Tibial artery (tissue), 4 donors: ENCODE data around the gene CNOT4.

Experiments used
- DNase-seq, 2 donors: peaks; one replicate each; pipeline ENCODE4 v3.0.0-alpha.2; 2019
- H3K27ac ChIP-seq, 2 donors: fragments of 200-600 bp; sonication (generic) in 1 of 2; 1 replicate in 1 of 2; 2 replicates in 1 of 2; pipeline ENCODE4 v1.5.1; 2018 to 2019; ENCODE audit warnings: mild to moderate bottlenecking in 1 of 2
- H3K27me3 ChIP-seq, 2 donors: fragments of 200-600 bp; sonication (generic) in 1 of 2; one replicate each; pipeline versions ENCODE4 v1.5.1 to v1.6.0; 2016 to 2019
- H3K36me3 ChIP-seq, 3 donors: fragments of 200-600 bp; sonication (generic) in 2 of 3; one replicate each; pipeline ENCODE4 v1.5.1; 2016 to 2019; ENCODE audit warnings: mild to moderate bottlenecking in 2 of 3
- H3K4me1 ChIP-seq, 4 donors: fragments of 200-600 bp; sonication (generic) in 2 of 4; 1 replicate in 3 of 4; 2 replicates in 1 of 4; pipeline ENCODE4 v1.5.1; 2016 to 2019
- H3K4me3 ChIP-seq, 2 donors: fragments of 200-600 bp; sonication (generic) in 1 of 2; 1 replicate in 1 of 2; 2 replicates in 1 of 2; pipeline ENCODE4 v1.5.1; 2018 to 2019; ENCODE audit warnings: mild to moderate bottlenecking in 2 of 2
- H3K9me3 ChIP-seq, 3 donors: fragments of 200-600 bp; sonication (generic) in 1 of 3; one replicate each; pipeline ENCODE4 v1.5.1; 2016 to 2019
- intact Hi-C: fragments of 100-400 bp; cut with DNase I; formaldehyde crosslinking; loops from one replicate; pipeline ENCODE4 v1.15.0; 2023; ENCODE audit warnings: low total_unique reads
- TF ChIP-seq, protein P1 (sequence below), 2 experiments: fragments of 200-600 bp in 1 of 2; fragments of 450-650 bp in 1 of 2; IDR thresholded peaks; one replicate each; pipeline ENCODE4 v1.5.1; 2017 to 2019; ENCODE audit warnings: antibody characterized with exemption in 2 of 2, mild to moderate bottlenecking in 1 of 2, moderate library complexity in 1 of 2

Gene CNOT4

DNA sequence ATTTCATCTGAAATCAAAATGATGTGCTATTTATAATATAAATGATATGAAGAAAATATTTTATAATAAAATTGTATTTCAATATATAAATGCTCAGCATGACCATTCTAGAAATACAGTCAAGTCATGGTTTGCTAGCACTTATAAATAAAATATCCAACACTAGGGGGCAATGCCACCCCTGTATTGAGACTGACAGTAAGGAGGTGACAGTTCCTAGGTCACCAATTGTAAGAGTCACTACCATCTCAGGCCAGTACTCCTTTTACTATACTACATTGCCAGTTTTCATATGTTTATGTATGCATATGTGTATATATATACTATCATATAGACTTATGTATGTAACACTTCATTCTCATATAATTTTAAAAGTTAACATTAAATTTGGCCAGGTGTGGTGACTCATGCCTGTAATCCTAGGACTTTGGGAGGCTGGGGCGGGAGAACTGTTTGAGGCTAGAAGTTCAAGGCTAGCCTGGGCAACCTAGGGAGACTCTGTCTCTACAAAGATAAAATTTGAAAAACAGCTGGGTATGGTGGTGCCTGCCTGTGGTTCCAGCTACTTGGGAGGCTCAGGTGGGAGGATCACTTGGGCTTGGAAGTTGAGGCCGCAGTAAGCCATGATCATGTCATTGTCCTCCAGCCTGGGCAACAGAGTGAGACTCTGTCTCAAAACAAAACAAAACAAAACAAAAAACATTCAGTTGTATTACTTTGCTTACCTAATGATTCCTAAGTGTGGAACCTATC lies 2.4 kb upstream of the CNOT4 start:
- DNase-seq = no peak
- H3K36me3 ChIP-seq = no peaks in the 10 kb centered on the region
- intact Hi-C loops = no loop called here
- no peak overlapping the region for H3K4me3 ChIP-seq
- H3K9me3 ChIP-seq = no peaks in the 10 kb centered on the region
- H3K4me1 ChIP-seq = peaks cover 0 to 20% (median 10%) of the 10 kb centered on the region in 4 donors
- H3K27ac ChIP-seq = no peak overlapping the region
- no peaks in the 10 kb centered on the region for H3K27me3 ChIP-seq
- TF ChIP-seq, protein P1, sequence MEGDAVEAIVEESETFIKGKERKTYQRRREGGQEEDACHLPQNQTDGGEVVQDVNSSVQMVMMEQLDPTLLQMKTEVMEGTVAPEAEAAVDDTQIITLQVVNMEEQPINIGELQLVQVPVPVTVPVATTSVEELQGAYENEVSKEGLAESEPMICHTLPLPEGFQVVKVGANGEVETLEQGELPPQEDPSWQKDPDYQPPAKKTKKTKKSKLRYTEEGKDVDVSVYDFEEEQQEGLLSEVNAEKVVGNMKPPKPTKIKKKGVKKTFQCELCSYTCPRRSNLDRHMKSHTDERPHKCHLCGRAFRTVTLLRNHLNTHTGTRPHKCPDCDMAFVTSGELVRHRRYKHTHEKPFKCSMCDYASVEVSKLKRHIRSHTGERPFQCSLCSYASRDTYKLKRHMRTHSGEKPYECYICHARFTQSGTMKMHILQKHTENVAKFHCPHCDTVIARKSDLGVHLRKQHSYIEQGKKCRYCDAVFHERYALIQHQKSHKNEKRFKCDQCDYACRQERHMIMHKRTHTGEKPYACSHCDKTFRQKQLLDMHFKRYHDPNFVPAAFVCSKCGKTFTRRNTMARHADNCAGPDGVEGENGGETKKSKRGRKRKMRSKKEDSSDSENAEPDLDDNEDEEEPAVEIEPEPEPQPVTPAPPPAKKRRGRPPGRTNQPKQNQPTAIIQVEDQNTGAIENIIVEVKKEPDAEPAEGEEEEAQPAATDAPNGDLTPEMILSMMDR (IDR thresholded peaks at IDR 0.05) = peak; percentile 39 to 41

DNA sequence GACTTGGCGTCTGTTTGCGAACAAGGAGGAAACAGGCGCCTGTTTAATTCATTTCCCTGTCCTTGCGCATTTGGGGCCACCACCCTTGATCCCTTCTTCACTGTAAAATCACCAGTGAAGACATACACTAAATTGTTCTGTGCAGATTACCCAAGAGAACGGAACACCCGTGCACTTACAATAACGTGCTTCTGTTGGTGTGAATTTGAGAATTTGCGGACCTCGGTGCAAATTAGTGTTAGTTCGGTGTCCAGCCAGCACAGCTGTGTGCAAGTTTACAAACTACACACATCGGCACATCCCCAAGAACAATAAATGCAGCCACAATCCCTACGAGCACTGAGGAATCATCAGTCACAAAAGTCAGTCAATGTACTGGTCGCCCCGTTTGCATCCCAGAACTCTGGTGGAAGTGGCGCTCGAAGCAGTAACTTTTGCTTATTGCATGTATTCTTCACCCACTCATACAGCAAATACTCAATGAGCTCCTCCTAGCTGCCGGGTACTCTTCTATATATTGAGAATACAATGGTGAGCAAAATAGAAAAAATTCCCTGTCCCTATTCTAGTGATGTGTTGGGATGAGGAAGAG lies 786 bp upstream of the CNOT4 start:
- H3K4me1 ChIP-seq = peaks cover 0 to 36% (median 13%) of the 10 kb centered on the region in 4 donors
- H3K27me3 ChIP-seq = no peaks in the 10 kb centered on the region
- DNase-seq = no peak
- H3K4me3 ChIP-seq = peak overlapping the region; percentile 87 to 89
- intact Hi-C loops = loop anchor here (2.0 kb wide), 1 partner anchor 46 kb away; the partner anchor contains the start of gene NUP205
- no peaks in the 10 kb centered on the region for H3K36me3 ChIP-seq
- H3K27ac ChIP-seq = peak overlapping the region; percentile 94 to 98
- no peaks in the 10 kb centered on the region for H3K9me3 ChIP-seq
- TF ChIP-seq, protein P1 (IDR thresholded peaks at IDR 0.05) = no peak

DNA sequence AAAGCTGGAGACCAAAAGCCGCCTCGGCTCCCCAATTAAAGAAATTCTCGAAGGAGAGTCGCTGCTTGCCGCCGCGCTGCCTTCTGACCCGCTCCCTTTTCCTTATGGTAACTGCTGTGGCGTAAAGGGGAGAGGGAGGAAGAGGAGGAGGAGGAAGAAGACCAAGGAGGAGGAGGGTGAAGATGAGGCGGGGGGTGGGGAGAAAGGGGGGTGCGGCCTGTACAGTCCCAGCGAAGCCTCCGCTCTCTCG lies 388 bp downstream of the CNOT4 start:
- no peaks in the 10 kb centered on the region for H3K27me3 ChIP-seq
- H3K4me3 ChIP-seq = peak overlapping the region; percentile 87 to 89
- peaks cover 0 to 42% (median 13%) of the 10 kb centered on the region in 4 donors for H3K4me1 ChIP-seq
- TF ChIP-seq, protein P1 (IDR thresholded peaks at IDR 0.05) = no peak
- H3K9me3 ChIP-seq = no peaks in the 10 kb centered on the region
- H3K27ac ChIP-seq = peak overlapping the region; percentile 94 to 98
- no peak for DNase-seq
- intact Hi-C loops = no loop called here
- no peaks in the 10 kb centered on the region for H3K36me3 ChIP-seq

DNA sequence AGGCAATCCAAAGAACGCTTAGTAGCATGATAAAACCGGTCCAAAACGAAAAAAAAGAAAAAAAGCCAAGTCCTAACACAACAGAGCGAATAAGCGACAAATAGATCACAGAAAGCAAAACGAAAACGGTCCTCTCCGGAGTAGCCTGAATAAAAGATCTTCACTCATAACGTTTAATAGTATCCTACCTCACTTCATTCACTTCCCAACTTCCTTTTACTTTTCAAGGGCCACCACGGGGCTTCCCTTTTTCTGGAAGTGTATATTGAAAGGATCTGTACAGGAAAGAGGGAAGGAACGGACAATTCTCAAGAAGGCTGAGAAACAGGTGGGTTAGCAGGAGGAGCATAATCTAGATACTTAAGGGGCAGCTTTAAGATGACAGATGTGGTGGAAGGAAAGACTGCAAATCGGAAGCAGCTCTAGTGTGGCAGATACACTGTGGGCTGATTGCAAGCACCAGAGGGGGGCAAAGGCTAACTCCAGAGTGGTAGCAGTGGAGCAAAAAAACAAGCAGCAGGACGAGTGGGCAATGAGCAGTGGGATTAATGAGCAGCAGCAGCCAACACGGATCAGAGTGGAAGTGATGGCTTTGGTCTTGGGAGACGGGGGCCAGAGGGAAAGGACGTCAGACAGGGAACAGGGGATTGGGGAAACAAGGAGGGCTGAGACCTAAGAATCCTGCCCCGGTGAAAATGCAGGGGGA lies 866 bp downstream of the CNOT4 start:
- intact Hi-C loops = no loop called here
- H3K9me3 ChIP-seq = no peaks in the 10 kb centered on the region
- no peaks in the 10 kb centered on the region for H3K36me3 ChIP-seq
- peaks cover 0 to 42% (median 13%) of the 10 kb centered on the region in 4 donors for H3K4me1 ChIP-seq
- H3K27me3 ChIP-seq = no peaks in the 10 kb centered on the region
- no peak for DNase-seq
- TF ChIP-seq, protein P1 (IDR thresholded peaks at IDR 0.05) = no peak
- peak overlapping the region; percentile 87 to 89 for H3K4me3 ChIP-seq
- H3K27ac ChIP-seq = peak overlapping the region; percentile 94 to 98

DNA sequence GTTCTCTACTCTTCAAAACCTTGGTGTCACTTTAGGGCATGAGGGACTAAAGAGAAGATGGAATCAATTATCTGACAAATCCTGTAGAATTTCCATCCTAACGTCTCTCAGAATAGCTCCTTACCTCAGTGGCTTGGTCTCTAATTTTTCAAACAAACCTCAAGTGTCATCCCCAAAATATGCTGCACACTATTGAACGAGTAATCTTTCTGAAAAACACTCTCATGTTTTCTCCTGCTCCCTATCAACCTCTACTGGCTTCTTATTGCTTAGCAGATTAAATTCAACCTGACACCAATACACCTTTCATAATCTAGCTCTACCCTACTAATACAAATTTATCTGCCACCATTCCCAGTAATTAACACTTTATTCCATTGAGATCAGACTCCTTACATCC lies 8.5 kb downstream of the CNOT4 start:
- H3K4me1 ChIP-seq = peaks cover 0 to 65% (median 9%) of the 10 kb centered on the region in 4 donors
- H3K27me3 ChIP-seq = no peaks in the 10 kb centered on the region
- H3K9me3 ChIP-seq = no peaks in the 10 kb centered on the region
- intact Hi-C loops = no loop called here
- DNase-seq = no peak
- H3K36me3 ChIP-seq = no peaks in the 10 kb centered on the region
- TF ChIP-seq, protein P1 (IDR thresholded peaks at IDR 0.05) = no peak
- H3K4me3 ChIP-seq = no peak overlapping the region
- H3K27ac ChIP-seq = no peak overlapping the region
